Measurements from ENCODE around the gene TMUB1. TPM values are rescaled to one million over a fixed set of nuclear protein-coding genes. Genes with fewer than 3 reads are reported as not detected.

The TMUB1 gene
- total and polyA plus RNA-seq, 2 donors (not counting 3 experiments of a cell fraction or from before 2014, with no cell fraction given): 41.3 to 45.3 TPM

DNA sequence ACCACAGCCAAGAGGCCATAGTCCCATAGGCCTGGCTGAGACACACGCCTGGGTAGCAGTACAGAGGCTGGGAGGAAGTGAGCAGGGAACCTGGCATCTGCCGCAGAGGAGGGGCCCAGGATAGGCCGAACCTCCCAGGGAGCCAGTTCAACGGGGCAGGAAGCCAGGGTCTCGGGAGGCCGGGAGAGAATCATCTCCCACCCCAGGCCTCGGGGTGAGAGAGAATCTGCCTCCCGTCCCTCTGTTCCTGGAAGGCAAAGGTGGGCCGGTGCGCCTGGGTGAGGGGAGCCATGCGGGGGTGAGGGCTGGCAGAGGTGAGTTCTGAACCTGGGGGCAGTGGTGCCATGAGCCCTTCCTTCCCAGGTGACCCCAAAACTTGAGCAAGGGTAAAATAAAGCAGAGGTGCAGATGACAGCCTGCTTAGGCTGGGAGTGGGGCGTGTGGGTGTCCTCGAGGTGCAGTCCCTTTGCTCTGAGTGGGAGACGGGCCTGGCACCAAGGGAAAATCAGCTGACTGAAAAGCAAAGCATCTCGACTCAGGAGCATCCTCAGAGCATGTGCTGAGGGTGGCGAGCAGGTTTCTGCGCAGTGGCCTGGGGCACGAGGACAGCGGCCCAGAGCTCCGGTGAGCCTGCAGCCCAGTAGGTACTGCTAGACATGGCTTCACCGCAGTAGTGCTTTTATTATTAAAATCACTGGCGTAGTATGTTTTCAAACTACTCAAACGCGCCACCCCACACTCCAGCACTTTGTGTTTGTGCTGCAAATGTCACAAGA, 18.5 kb upstream of the TMUB1 start:
- no peak for DNase-seq (ENCODE audit: low read depth, low spot score)
- no peaks in the 10 kb centered on the region for H3K27me3 ChIP-seq (ENCODE audit: control insufficient read depth in 2 of 2, insufficient read depth in 2 of 2, low read length in 2 of 2)
- no peak for FAIRE-seq
- ChIA-PET CTCF (interaction anchor here (1.1 kb wide), 1 partner anchor 9 kb away, joined by 3 read pairs; no protein-coding TSS in a partner anchor), POLR2A (no interaction called here)
- no peak overlapping the region for H3K4me2 ChIP-seq (ENCODE audit: insufficient read depth, low read length)
- no peaks in the 10 kb centered on the region for H3K9me3 ChIP-seq (replicated peaks; ENCODE audit: control insufficient read depth, insufficient read depth, low read length)
- H3K36me3 ChIP-seq (ENCODE audit: control insufficient read depth in 2 of 2, extremely low read depth in 1 of 2, insufficient read depth in 2 of 2, low read length in 2 of 2): no peaks in the 10 kb centered on the region
- H3K79me2 ChIP-seq (ENCODE audit: control insufficient read depth, insufficient read depth, low read length): peaks cover 87% of the 10 kb centered on the region
- no peaks in the 10 kb centered on the region for H4K20me1 ChIP-seq (replicated peaks; ENCODE audit: control insufficient read depth, extremely low read depth, insufficient read depth, low read length)
- no peak overlapping the region for H3K4me3 ChIP-seq (replicated peaks in 1 of 3; ENCODE audit: insufficient read depth in 1 of 3, low read depth in 1 of 3, low read length in 3 of 3)
- peaks cover 17% of the 10 kb centered on the region for H3K4me1 ChIP-seq (ENCODE audit: control insufficient read depth, extremely low read depth, insufficient read depth, low read length)
- BruUV-seq (replicated peaks): no TSS peak
- H2AFZ ChIP-seq (ENCODE audit: low read depth, low read length): no peak overlapping the region
- intact Hi-C loops (cut with micrococcal nuclease): no loop called here
- no peak overlapping the region for H3K9ac ChIP-seq (replicated peaks; ENCODE audit: extremely low read depth, insufficient read depth, low read length)
- H3K9me1 ChIP-seq (replicated peaks; ENCODE audit: control insufficient read depth, extremely low read depth, insufficient read depth, low read length): no peaks in the 10 kb centered on the region
- dilution Hi-C loops (cut with MboI; ENCODE audit: extremely low pct_ligation_motif_present, low sequenced_read_pairs): no loop called here
- H3K27ac ChIP-seq (ENCODE audit: insufficient read depth, low read depth, low read length): no peak overlapping the region
- TF ChIP-seq FOS (IDR thresholded peaks at IDR 0.05; ENCODE audit: borderline replicate concordance, insufficient read depth, low read length) (no peak), POLR2AphosphoS5 (IDR thresholded peaks at IDR 0.05; ENCODE audit: insufficient read depth, low read depth, low read length) (no peak), MYC (IDR thresholded peaks at IDR 0.05; ENCODE audit: low read depth, low read length) (no peak), POLR2A (IDR thresholded peaks at IDR 0.05; ENCODE audit: low read depth, low read length) (no peak), JUN (IDR thresholded peaks at IDR 0.05; ENCODE audit: borderline replicate concordance, insufficient read depth, insufficient read length, low read depth) (no peak), MAX (IDR thresholded peaks at IDR 0.05; ENCODE audit: insufficient read depth, insufficient read length) (no peak), EZH2 (IDR thresholded peaks at IDR 0.05; ENCODE audit: borderline replicate concordance, low read depth, low read length, severe bottlenecking) (no peak), GATA2 (IDR thresholded peaks at IDR 0.05; ENCODE audit: insufficient read depth, insufficient read length, low read depth, low read length) (no peak)
- TF ChIP-seq, protein P1, sequence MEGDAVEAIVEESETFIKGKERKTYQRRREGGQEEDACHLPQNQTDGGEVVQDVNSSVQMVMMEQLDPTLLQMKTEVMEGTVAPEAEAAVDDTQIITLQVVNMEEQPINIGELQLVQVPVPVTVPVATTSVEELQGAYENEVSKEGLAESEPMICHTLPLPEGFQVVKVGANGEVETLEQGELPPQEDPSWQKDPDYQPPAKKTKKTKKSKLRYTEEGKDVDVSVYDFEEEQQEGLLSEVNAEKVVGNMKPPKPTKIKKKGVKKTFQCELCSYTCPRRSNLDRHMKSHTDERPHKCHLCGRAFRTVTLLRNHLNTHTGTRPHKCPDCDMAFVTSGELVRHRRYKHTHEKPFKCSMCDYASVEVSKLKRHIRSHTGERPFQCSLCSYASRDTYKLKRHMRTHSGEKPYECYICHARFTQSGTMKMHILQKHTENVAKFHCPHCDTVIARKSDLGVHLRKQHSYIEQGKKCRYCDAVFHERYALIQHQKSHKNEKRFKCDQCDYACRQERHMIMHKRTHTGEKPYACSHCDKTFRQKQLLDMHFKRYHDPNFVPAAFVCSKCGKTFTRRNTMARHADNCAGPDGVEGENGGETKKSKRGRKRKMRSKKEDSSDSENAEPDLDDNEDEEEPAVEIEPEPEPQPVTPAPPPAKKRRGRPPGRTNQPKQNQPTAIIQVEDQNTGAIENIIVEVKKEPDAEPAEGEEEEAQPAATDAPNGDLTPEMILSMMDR (IDR thresholded peaks at IDR 0.05; ENCODE audit: extremely low read depth in 1 of 2, insufficient read depth in 1 of 2, low read depth in 1 of 2, low read length in 2 of 2): no peak

All from endothelial cell of umbilical vein (primary cell).